ENCODE measurements around the gene TTLL8. TPM values are rescaled to one million over a fixed set of nuclear protein-coding genes. Genes with fewer than 3 reads are reported as not detected.

The TTLL8 gene
- total RNA-seq, 4 donors from 2014 or later = not detected

GRCh38 chr22:49970528-49971231 lies 87.4 kb downstream of the TTLL8 start:
- no peaks in the 10 kb centered on the region for H3K36me3 ChIP-seq
- peak; percentile 97 to 98 for DNase-seq (ENCODE audit: low spot score in 2 of 2)
- H3K4me1 ChIP-seq = peaks cover 66% of the 10 kb centered on the region
- TF ChIP-seq POLR2AphosphoS5 (IDR thresholded peaks at IDR 0.05) = peak; percentile 39 to 93 (median 92)
- TF ChIP-seq POLR2A (IDR thresholded peaks at IDR 0.05) = peak; percentile 34 to 85
- TF ChIP-seq EP300 (IDR thresholded peaks at IDR 0.05) = peak; percentile 70
- no peak for TF ChIP-seq CTCF (IDR thresholded peaks at IDR 0.05)
- peak overlapping the region; percentile 54 for H3K4me3 ChIP-seq
- WGBS = 43% methylated on average over 5 of the region's 32 CpGs
- peak overlapping the region; percentile 86 for H3K27ac ChIP-seq
- H3K27me3 ChIP-seq = no peaks in the 10 kb centered on the region
- H3K9me3 ChIP-seq = no peaks in the 10 kb centered on the region

- Histone ChIP-seq H3K9me3 (no peaks in the 10 kb centered on the region), H3K27me3 (no peaks in the 10 kb centered on the region), H3K4me1 (peaks cover 73% of the 10 kb centered on the region), H3K4me3 (no peak overlapping the region), H3K36me3 (no peaks in the 10 kb centered on the region), H3K27ac (peak overlapping the region; percentile 86)
- no peak for TF ChIP-seq POLR2AphosphoS5 (IDR thresholded peaks at IDR 0.05)
- no peak for TF ChIP-seq POLR2A (IDR thresholded peaks at IDR 0.05)
- TF ChIP-seq CTCF (IDR thresholded peaks at IDR 0.05) = no peak
- TF ChIP-seq EP300 (IDR thresholded peaks at IDR 0.05) = no peak
- peak; percentile 67 to 70 for DNase-seq (ENCODE audit: low spot score in 2 of 2)
- WGBS = 81% methylated on average over 6 of the region's 8 CpGs
Measured at GRCh38 chr22:49969751-49970527, 88.2 kb downstream of the TTLL8 start.

GRCh38 chr22:49968831-49969661 lies 89.1 kb downstream of the TTLL8 start:
- DNase-seq (ENCODE audit: low spot score in 2 of 2) = peak; percentile 74 to 78
- Histone ChIP-seq H3K4me1 (peaks cover 82% of the 10 kb centered on the region), H3K36me3 (peaks cover 8% of the 10 kb centered on the region), H3K4me3 (no peak overlapping the region), H3K9me3 (no peaks in the 10 kb centered on the region), H3K27me3 (no peaks in the 10 kb centered on the region), H3K27ac (no peak overlapping the region)
- no CpG with 5 or more reads among the region's 16 CpGs for WGBS
- TF ChIP-seq POLR2AphosphoS5 (IDR thresholded peaks at IDR 0.05) (no peak), EP300 (IDR thresholded peaks at IDR 0.05) (no peak), POLR2A (IDR thresholded peaks at IDR 0.05) (no peak), CTCF (IDR thresholded peaks at IDR 0.05) (no peak)

Other genes with a start within 250 kb of the TTLL8 start
- gene BRD1, start 230.4 kb downstream of the TTLL8 start, total RNA-seq = 100 to 1,000 TPM in 1 of 4 donors, 10 to 100 TPM in 3; 69.3 to 116 (median 81.1) TPM
- gene ZBED4, start 204.5 kb downstream of the TTLL8 start, total RNA-seq = 10 to 100 TPM; 11.9 to 19.4 (median 18.2) TPM
- 10 to 100 TPM; 13.2 to 23.8 (median 16.8) TPM for gene ALG12, start 139.9 kb downstream of the TTLL8 start, total RNA-seq
- gene CRELD2, start 139.7 kb downstream of the TTLL8 start, total RNA-seq = 10 to 100 TPM in 3 of 4 donors, 1 to 10 TPM in 1; 9.3 to 29.4 (median 21.5) TPM
- 100 to 1,000 TPM; 103 to 202 (median 143) TPM for gene PIM3, start 97.5 kb downstream of the TTLL8 start, total RNA-seq
- not detected for gene IL17REL, start 45.5 kb downstream of the TTLL8 start, total RNA-seq
- gene MLC1, start 27.1 kb upstream of the TTLL8 start, total RNA-seq = 1 to 10 TPM in 1 of 4 donors, under 1 TPM in 3; 0.49 to 3.4 (median 0.70) TPM
- under 1 TPM in 2 of 4 donors, not detected in 2; 0.68 to 0.80 TPM for gene MOV10L1, start 31.7 kb upstream of the TTLL8 start, total RNA-seq
- gene PANX2, start 112.4 kb upstream of the TTLL8 start, total RNA-seq = 1 to 10 TPM; 1.2 to 2.8 (median 2.2) TPM
- 10 to 100 TPM; 35.7 to 78.2 (median 39.1) TPM for gene TRABD, start 127.6 kb upstream of the TTLL8 start, total RNA-seq
- 10 to 100 TPM; 27.4 to 66.1 (median 36.1) TPM for gene SELENOO, start 142.7 kb upstream of the TTLL8 start, total RNA-seq
- 100 to 1,000 TPM in 1 of 4 donors, 10 to 100 TPM in 3; 43.0 to 113 (median 69.7) TPM for gene TUBGCP6, start 186.7 kb upstream of the TTLL8 start, total RNA-seq
- 10 to 100 TPM; 43.1 to 93.7 (median 56.2) TPM for gene HDAC10, start 193.0 kb upstream of the TTLL8 start, total RNA-seq
- gene MAPK12, start 203.4 kb upstream of the TTLL8 start, total RNA-seq = 1 to 10 TPM; 1.3 to 5.7 (median 3.3) TPM
- 1 to 10 TPM; 3.8 to 5.8 (median 4.5) TPM for gene MAPK11, start 212.1 kb upstream of the TTLL8 start, total RNA-seq
- 100 to 1,000 TPM; 117 to 231 (median 192) TPM for gene PLXNB2, start 249.3 kb upstream of the TTLL8 start, total RNA-seq